DMS 273 treated with DMSO at 0.1 percent for 48 hours (cell line): ENCODE results near the gene BMP2K.
"Not testable (repeated sequence)": the region's sequence is repeated elsewhere in the genome, so short reads cannot be mapped to it uniquely, and the experiment has no call there.

Source experiments
- DNase-seq: peaks from one replicate; lab custom pipeline; 2025; lab: John Stamatoyannopoulos, UW

The BMP2K gene

GRCh38 chr4:78788007-78788889, 12.1 kb downstream of the BMP2K start:
- DNase-seq: no peak

DNA sequence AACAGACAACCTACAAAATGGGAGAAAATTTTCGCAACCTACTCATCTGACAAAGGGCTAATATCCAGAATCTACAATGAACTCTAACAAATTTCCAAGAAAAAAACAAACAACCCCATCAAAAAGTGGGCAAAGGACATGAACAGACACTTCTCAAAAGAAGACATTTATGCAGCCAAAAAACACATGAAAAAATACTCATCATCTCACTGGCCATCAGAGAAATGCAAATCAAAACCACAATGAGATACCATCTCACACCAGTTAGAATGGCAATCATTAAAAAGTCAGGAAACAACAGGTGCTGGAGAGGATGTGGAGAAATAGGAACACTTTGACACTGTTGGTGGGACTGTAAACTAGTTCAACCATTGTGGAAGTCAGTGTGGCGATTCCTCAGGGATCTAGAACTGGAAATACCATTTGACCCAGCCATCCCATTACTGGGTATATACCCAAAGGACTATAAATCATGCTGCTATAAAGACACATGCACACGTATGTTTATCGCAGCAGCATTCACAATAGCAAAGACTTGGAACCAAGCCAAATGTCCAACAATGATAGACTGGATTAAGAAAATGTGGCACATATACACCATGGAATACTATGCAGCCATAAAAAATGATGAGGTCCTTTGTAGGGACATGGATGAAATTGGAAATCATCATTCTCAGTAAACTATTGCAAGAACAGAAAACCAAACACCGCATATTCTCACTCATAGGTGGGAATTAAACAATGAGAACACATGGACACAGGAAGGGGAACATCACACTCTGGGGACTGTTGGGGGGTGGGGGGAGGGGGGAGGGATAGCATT, 19.7 kb downstream of the BMP2K start:
- DNase-seq: not testable (repeated sequence)

DNA sequence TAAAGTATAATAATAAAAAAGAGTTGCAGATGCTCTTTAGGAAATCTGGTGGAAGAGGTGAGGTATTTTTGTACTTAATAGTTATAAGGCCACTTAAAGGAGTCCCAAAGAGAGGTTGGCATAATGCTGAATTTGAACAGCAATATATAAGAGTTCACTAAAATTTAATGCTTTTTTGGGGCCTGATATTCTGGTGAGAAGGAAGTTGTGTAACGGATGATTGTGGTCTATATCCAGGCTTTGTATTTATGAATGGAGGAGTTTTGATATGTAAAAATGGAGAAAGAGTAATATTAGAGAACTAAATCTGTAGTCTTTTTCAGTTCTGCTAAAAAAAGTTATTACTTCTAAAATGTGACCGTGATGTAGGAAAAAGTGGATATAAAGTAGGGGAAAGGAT, 20.4 kb downstream of the BMP2K start:
- no peak for DNase-seq

- DNase-seq: no peak
These were observed 21.7 kb downstream of the BMP2K start for GRCh38 chr4:78797777-78798284.

DNA sequence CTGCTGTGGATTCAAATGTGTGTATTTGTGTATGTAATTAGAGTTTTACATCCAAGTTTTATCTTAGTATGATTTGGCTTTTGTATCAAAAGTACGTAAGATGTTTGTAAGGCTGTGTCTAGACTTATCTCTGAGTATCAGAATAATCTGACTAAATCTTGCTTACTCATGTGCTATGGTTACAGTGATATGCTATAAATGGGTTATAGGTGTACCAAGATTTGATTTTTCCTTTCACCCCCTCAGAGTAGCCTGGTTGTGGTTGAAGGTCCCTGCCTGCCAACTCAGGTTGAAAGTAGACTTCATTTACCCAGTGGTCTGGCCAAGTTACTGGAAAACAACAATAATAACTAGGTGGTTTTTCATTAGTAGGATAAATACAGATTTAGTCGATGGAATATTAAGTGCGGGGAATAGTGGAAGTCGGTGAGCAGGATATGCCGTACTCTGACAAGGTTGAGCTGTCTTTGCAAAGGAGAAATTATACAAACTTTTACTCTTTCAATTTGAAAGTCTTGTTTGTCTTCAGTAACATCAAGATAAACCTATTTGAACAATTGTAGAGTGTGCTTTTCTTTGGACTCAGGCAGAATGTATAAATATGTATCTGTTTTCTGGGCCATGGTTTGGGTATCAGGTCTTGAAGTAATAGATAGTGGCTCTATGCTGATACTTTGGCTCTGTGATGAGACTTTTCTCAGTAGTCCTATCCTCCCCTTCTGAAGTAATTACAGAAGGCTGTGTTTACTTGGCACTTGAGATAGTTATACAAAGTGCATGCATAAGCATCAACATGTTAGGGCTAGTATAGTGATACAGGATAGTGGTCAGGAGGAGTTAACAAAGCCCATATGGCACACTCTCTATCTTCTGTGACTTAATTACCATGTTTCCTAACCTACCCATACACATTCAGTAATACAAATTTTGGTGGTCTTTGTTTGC, 23.7 kb downstream of the BMP2K start:
- DNase-seq: peak; percentile 77

- no peak for DNase-seq
These were observed 24.8 kb downstream of the BMP2K start for GRCh38 chr4:78800965-78801364.

DNA sequence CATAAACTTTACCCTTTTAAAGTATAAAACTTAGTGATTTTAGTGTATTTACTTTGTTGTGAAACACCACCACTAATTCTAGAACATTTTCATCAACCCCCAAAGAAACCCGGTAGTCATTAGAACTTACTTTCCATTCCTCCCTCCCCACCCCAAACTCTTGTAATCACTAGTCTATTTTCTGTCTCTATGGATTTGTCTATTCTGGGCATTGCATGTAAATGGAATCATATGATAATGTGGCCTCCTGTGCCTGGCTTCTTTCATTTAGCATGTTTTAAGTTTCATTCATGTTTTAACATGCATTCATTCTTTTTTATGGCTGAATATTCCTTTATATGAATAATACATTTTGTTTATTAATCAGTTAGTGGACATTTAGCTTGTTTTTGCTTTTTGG, 27.8 kb downstream of the BMP2K start:
- no peak for DNase-seq

DNA sequence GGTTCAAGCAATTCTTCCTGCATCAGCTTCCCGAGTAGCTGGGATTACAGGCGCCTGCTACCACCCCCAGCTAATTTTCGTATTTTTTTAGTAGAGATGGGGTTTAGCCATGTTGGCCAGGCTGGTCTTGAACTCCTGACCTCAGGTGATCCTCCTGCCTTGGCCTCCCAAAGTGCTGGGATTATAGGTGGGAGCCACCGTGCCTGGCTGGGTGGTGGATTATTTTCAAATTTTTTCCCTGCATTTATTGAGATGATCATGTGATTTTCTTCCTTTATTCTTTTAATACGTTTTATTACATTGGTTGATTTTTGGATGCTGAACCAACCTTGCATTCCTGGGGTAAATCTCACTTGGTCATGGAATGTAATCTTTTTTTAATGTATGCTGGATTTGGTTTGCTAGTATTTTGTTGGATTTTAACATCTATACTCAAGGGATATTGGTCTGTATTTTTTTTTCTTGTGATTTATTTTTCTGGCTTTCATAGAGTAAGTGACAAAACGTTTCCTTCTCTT, 30.9 kb downstream of the BMP2K start:
- DNase-seq: no peak

DNA sequence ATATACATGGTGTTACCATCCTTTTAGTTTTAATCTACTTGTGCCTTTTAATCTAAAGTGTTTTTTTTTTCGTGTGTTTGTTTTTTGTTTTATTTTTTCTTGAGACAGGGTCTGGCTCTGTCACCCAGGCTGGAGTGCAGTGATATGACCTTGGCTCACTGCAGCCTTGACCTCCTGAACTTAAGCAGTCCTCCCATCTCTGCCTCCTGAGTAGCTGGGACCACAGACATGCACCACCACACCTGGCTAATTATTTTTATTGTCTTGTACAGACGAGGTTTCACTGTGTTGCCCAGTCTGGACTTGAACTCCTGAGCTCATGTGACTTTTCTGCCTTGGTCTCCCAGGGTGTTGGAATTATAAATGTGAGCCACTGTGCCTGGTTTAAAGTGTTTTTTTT, 33.1 kb downstream of the BMP2K start:
- DNase-seq: no peak

- no peak for DNase-seq
These were observed 34.0 kb downstream of the BMP2K start for GRCh38 chr4:78809928-78810835.

GRCh38 chr4:78811034-78811433, 34.9 kb downstream of the BMP2K start:
- DNase-seq: no peak

DNA sequence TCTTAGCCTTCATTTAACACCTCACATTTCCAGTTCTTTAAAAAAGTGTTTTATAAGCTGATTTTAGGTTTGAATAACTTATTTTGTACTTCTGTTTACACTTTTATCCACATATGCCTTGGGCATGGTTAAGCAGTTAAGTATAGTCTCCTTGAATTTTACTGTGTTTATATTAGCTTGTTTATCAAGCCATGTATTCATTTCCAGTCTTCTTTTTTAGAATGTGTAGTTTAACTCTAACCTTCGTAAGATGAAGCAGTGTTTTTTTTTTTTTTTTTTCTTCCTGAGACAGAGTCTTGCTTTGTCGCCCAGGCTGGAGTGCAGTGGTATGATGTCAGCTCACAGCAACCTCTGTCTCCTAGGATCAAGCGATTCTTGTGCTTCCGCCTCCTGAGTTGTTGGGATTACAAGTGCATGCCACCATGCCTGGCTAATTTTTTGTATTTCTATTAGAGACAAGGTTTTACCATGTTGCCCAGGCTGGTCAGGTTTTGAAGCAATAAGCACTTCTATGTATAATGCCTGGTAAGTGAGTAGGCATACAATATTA, 42.5 kb downstream of the BMP2K start:
- no peak for DNase-seq

DNA sequence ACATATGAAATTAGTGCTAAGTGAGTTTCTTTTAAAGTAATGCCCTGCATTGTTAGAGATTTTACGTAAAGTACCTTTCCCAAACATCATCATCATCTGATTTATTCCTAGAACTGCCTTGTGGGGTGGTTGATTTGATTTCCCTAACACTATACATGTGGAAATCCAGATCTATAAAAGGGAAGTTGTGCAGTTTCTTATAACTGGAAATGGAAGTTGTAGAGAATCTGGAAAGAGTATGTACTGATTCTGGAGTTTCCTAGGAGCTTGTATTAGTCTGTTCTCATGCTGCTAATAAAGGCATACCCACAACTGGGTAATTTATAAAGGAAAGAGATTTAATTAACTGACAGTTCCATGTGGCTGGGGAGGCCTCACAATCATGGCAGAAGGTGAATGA, 47.9 kb downstream of the BMP2K start:
- DNase-seq: no peak

GRCh38 chr4:78827191-78827590, 51.0 kb downstream of the BMP2K start:
- DNase-seq: no peak

GRCh38 chr4:78829296-78829695, 53.1 kb downstream of the BMP2K start:
- DNase-seq: no peak

- not testable (repeated sequence) for DNase-seq
These were observed 63.5 kb downstream of the BMP2K start for GRCh38 chr4:78839676-78840075.

GRCh38 chr4:78840286-78840685, 64.1 kb downstream of the BMP2K start:
- not testable (repeated sequence) for DNase-seq

DNA sequence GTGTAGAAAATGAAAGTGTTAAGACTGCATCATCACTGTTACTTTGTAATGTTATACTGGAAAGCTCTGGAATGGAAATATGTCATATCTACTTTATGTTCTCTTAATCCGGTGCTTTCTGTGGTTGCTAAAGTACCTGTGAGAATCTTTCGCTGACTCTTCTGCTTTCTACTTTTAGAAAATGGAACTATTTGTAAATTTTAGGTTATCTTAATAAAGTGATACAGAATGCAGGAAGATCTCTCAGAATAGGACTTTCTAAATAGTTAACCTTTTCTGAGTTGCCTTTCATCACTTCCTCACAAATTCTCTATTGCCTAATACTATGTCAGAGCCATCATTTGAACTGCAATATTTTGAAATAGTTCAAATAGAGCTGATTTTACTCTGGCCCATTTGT, 69.3 kb downstream of the BMP2K start:
- no peak for DNase-seq

GRCh38 chr4:78846258-78846657, 70.1 kb downstream of the BMP2K start:
- no peak for DNase-seq

- DNase-seq: no peak
These were observed 86.2 kb downstream of the BMP2K start for GRCh38 chr4:78862314-78862737.
